Measurements from ENCODE around the gene ZNF639. TPM values are rescaled to one million over a fixed set of nuclear protein-coding genes. Genes with fewer than 3 reads are reported as not detected.

The ZNF639 gene
- total RNA-seq, 1 donor from 2014 or later = 29.8 TPM

DNA sequence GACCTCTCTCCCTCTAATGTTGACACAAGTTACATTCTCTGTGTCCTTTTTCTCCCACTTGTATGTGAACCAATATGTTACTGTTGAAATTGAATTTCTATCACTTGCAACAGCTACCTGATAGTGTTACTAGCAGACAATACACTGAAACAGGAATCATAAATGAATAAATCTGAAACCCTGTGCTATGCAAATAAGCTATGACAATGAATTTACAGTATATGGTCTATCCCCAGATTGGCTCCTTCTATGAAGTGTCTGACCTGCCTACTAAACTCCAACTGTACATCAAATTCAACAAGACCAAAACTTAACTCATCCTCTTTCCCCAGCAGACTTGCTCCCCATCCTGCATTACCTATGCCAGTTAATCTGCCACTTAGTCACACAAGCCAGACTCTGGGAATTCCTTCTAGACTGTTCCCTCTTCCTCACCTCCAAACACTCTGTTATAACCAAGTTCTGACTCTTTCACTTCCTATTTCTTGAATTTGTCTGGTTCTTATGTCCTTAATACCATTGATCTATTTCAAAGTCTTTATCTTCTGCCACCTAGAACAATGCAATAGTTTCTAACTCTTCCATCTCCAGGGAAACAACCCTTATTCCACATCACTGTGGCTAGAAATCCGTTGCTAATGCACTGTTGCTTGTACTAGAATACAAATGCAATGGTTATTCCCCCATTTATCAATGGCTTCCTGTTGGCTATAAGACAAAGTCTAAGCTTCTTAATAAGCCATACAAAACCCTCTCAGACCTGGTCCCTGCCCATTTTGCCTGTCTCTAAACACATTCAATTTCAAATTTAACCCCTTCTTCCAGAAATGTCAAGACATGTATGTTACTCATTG lies 13.4 kb upstream of the ZNF639 start:
- DNase-seq (ENCODE audit: low spot score) = no peak
- Mint-ChIP-seq H3K27ac (ENCODE audit: unreplicated experiment) (no peak overlapping the region), H3K4me3 (ENCODE audit: unreplicated experiment) (no peak overlapping the region), H3K36me3 (ENCODE audit: low read depth, unreplicated experiment) (no peaks in the 10 kb centered on the region), H3K27me3 (ENCODE audit: unreplicated experiment) (no peaks in the 10 kb centered on the region), H3K9me3 (ENCODE audit: unreplicated experiment) (no peaks in the 10 kb centered on the region), H3K4me1 (ENCODE audit: unreplicated experiment) (peaks cover 2% of the 10 kb centered on the region)
- TF ChIP-seq CTCF (IDR thresholded peaks at IDR 0.05; ENCODE audit: unreplicated experiment) = no peak

- Mint-ChIP-seq H3K27me3 (ENCODE audit: unreplicated experiment) (no peaks in the 10 kb centered on the region), H3K9me3 (ENCODE audit: unreplicated experiment) (no peaks in the 10 kb centered on the region), H3K27ac (ENCODE audit: unreplicated experiment) (no peak overlapping the region), H3K4me3 (ENCODE audit: unreplicated experiment) (no peak overlapping the region), H3K36me3 (ENCODE audit: low read depth, unreplicated experiment) (peaks cover 2% of the 10 kb centered on the region), H3K4me1 (ENCODE audit: unreplicated experiment) (peaks cover 9% of the 10 kb centered on the region)
- TF ChIP-seq CTCF (IDR thresholded peaks at IDR 0.05; ENCODE audit: unreplicated experiment) = no peak
- no peak for DNase-seq (ENCODE audit: low spot score)
Measured at GRCh38 chr3:179318876-179319275, 4.0 kb upstream of the ZNF639 start.

- DNase-seq (ENCODE audit: low spot score) = peak; percentile 31
- no peaks in the 10 kb centered on the region for H3K27me3 Mint-ChIP-seq (ENCODE audit: unreplicated experiment)
- peaks cover 20% of the 10 kb centered on the region for H3K4me1 Mint-ChIP-seq (ENCODE audit: unreplicated experiment)
- TF ChIP-seq CTCF (IDR thresholded peaks at IDR 0.05; ENCODE audit: unreplicated experiment) = peak; percentile 30
- H3K36me3 Mint-ChIP-seq (ENCODE audit: low read depth, unreplicated experiment) = peaks cover 7% of the 10 kb centered on the region
- H3K27ac Mint-ChIP-seq (ENCODE audit: unreplicated experiment) = peak overlapping the region; percentile 5
- H3K9me3 Mint-ChIP-seq (ENCODE audit: unreplicated experiment) = no peaks in the 10 kb centered on the region
- peak overlapping the region; percentile 84 for H3K4me3 Mint-ChIP-seq (ENCODE audit: unreplicated experiment)
Measured at GRCh38 chr3:179321668-179322285, 1.1 kb upstream of the ZNF639 start.

DNA sequence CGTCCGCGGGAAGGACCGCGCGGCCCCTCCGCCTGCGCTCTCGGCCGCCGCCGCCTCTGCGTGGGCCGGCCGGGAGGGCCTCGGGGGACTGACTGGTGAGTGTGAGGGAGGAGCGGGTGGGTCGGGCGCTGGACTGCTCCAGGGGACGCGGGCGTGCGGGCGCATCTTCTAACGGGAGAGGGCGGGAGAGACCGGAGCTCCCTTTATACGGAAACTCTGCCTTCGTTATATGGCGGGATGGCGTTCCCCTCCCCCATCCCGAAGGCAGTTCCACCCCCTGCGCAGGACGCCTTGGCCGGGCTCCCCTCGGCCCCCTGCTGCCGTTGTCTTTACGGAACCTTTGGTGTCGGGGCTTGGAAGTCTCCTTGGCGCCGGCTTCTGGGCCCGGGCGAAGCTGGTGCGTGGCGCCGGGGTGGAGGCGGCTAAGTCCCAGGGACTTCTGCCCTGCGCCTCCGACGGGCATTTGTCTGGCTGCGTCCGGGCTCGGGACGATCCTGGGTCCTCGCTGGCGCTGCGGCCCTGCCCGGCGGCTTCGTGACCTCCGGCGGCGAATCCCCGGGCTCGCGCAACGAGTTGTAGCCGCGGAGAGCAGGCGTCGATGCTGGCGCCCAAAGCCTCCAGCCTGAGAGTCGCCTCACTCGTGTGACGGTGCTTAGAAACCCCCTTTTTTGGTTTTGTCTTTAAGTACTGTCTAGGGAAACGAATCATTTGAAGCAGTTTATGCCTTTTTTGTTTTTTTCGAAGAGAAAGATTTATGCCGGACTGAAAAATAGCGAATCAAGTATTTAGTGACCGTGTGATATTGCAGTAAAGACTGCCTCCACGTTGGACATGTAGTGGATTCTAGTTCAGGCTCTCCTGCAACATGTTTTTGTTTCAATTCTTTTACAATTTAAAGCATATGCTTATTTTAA lies 623 bp downstream of the ZNF639 start:
- Mint-ChIP-seq H3K4me1 (ENCODE audit: unreplicated experiment) (peaks cover 20% of the 10 kb centered on the region), H3K27ac (ENCODE audit: unreplicated experiment) (peak overlapping the region; percentile 82), H3K36me3 (ENCODE audit: low read depth, unreplicated experiment) (peaks cover 7% of the 10 kb centered on the region), H3K4me3 (ENCODE audit: unreplicated experiment) (peak overlapping the region; percentile 95), H3K9me3 (ENCODE audit: unreplicated experiment) (no peaks in the 10 kb centered on the region), H3K27me3 (ENCODE audit: unreplicated experiment) (no peaks in the 10 kb centered on the region)
- DNase-seq (ENCODE audit: low spot score) = peak; percentile 65
- no peak for TF ChIP-seq CTCF (IDR thresholded peaks at IDR 0.05; ENCODE audit: unreplicated experiment)

All from endothelial cell (in vitro differentiated cells).